ENCODE results near the gene USP24.
"Not testable (repeated sequence)": the region's sequence is repeated elsewhere in the genome, so short reads cannot be mapped to it uniquely, and the experiment has no call there.

The USP24 gene

DNA sequence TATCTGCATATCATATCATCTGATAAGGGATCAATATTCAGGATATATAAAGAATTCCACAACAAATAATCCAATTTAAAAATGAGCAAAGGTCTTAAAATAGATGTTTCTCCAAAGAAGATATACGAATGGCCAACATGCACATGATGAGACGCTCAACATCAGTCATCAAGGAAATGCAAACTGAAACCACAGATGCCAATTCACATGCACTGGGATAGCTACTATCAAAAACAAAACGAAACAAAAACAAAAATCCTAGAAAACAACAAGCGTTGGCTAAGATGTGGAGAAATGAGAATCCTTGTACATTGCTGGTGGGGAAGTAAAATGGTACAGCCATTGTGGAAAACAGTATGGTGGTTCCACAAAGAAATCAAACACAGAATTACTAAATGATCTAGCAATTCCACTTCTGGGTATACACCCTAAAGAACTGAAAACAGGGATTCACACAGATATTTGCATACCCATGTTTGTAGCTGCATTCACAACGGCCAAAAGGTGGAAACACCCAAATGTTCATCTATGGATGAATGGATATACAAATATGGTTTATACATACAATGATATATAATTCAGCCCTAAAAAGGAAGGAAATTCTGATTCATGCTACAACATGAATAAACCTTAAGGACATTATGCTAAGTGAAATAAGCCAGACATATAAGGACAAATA is 96.4 kb downstream of the USP24 start:
- DNase-seq (ENCODE audit: low spot score) = no peak

DNA sequence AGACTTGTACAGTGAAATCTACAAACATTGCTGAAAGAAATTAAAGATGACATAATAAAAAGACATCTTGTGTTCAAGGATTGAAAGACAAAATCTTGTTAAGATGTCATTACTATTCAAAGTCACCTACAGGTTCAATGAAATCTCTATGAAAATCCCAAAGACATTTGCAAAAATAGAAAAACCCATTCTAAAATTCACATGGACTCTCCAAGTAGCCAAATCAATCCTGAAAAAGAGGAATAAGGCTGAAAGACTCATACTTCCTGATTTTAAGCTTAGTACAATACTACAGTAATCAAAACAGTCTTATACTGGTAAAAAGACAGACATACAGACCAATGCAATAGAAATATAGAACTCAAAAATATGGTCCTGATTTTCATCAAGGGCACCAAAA is 97.2 kb downstream of the USP24 start:
- DNase-seq (ENCODE audit: low spot score) = no peak

DNA sequence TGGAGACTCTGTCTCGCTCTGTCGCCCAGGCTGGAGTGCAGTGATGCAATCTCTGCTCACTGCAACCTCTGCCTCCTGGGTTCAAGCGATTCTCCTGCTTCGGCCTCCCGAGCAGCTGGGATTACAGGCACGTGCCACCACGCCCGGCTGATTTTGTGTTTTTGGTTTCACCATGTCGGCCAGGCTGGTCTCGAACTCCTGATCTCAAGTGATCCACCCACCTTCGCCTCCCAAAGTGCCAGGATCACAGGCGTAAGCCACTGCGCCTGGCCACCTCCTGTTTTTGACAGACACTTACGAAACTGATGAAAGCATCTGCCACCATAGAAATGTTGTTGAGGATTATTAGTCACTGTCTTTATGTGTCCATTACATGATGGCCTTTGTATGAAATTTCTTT is 106.2 kb downstream of the USP24 start:
- DNase-seq (ENCODE audit: low spot score) = not testable (repeated sequence)

DNA sequence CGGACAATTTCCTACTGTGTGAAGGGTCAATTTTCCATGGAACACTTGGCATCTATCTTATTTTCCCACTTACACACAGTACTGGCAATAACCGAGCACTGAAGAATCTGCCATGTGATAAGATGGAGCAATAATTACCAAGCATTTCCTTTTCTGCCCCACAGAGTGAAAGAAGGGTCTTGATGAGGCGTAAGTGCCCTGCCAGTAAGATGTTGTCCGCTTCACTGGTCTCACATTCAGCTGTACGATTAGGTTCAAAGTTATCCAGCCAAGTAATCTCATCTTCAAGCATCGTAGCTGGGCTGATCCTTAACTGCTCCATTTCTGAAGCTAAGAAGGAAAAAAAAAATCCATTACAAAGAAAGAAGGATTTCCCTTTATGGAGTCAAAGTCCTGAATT is 108.1 kb downstream of the USP24 start:
- no peak for DNase-seq (ENCODE audit: low spot score)

DNA sequence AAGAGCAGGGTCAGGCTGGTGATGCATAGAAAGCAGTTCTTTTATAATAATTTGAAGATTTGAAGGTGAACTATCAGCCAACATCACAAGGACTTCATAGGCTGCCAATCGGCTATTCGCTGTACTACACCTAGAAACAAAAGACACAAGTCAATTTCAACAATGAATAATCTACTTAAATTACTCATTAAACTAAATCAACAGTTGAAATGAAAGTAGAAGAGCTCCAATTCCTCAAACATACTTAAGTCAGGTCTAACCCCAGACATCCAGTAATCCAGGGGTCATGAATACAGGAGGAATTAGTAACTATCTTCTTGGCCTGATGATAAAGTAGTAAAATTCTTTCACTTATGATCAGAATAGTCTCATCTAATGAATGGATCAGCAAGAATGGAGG is 111.3 kb downstream of the USP24 start:
- no peak for DNase-seq (ENCODE audit: low spot score)

DNA sequence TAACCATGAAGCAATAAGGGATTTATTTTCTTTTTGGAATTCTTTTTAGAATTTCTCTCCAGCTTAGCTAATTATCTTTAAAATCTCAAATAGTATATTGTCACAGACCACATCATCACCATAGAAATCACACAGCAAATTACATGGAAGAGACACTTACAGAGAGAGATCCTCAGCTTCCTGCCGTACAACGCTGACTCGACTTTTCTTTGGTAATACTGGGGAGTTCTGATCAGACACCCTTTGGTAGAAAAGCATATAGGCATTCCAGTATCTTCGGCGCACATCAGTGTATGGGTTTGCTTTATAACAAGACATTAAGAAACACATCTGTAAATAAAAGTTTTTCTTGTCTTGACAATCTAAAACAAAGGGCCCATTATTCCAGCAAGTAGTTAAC is 120.1 kb downstream of the USP24 start:
- no peak for DNase-seq (ENCODE audit: low spot score)

DNA sequence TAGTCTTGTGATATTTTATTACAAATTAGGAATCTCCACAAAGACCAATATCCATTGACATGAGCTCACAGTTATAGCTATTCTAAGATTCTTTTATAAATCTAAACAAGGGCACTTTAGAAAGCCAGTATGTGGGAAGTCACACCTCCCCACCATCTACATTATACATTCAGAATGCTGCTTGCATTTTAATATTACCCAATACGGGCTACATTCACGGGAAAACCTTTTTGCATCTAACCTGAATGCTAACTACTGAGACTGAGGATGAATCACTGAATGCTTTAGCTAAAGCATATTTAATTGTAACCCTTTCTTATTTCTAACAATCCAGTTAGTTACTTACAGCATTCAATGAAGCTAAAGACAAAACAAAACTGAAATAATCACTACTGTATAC is 122.7 kb downstream of the USP24 start:
- DNase-seq (ENCODE audit: low spot score) = peak; percentile 11

DNA sequence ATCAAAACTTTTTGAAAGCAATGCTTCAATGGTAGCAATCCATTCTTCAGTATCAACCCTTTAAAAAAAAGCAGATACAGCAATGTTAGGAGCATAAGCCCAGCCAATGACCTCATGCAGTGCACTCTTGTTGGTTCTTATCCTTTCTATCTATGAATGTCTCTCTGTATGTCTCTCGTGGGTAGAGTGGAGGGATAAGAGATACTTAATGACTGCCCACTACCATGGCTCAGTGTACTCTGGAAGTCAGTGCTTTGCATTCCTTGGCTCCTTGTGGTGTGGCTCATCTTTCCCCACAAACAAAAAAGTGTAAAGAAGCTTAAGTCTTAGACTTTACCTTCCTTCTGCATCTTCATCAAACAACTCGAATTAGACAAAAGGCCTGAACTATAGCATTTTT is 125.5 kb downstream of the USP24 start:
- no peak for DNase-seq (ENCODE audit: low spot score)

DNA sequence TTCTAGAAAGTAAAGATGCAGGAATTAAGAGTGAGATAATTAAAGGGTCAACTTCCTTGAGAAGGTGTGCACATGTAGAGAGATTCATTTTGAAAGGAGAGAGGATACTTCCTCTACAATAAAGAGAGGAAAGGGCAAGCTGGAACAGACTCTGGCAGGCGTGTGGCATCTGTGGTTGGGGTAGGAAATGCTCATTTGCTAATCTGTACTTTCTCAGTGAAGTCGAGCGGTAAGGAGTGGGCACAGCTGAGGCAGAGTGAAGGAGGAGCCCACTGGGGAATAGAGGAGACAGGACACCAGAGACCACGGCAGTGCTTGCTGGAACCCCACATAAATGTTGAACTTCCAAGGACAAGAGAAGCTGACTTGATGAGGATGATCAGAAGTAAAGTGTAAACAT is 126.8 kb downstream of the USP24 start:
- no peak for DNase-seq (ENCODE audit: low spot score)

DNA sequence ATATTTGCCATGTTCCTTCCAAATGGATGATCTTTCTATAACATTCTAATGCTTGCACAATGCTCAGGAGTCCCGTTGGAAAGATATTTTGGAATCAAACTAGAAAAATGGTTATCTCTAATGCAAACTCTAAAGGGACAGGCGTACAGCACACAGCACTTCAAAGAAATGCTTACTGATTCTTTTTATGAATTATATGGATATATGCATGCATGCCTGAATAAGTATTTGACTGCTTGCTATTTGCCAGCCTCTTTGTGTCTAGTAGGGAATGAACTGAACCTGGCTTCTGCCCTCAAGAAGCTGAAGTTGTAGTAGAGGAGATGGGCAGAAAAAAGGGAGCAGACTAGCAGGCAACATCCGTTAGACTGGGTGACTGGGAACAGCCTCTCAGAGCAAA is 127.7 kb downstream of the USP24 start:
- no peak for DNase-seq (ENCODE audit: low spot score)

DNA sequence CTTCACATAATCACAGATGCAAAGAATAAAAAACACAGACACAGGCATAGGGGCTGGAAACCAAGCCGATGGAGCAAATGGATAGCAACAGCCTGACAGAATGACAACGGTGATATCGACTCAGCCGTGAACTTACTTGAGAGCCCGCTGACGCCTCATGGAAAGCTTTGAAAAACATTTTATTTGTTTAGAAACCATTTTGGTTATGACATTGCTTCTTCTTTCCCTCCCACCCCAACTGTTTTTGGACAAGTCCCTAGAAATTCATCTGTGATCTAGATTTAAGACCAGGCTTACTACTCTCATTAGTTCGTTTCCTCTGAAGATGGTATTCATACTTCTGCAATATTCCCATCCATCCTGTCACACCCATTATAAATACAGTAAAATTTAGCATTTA is 130.9 kb downstream of the USP24 start:
- no peak for DNase-seq (ENCODE audit: low spot score)

DNA sequence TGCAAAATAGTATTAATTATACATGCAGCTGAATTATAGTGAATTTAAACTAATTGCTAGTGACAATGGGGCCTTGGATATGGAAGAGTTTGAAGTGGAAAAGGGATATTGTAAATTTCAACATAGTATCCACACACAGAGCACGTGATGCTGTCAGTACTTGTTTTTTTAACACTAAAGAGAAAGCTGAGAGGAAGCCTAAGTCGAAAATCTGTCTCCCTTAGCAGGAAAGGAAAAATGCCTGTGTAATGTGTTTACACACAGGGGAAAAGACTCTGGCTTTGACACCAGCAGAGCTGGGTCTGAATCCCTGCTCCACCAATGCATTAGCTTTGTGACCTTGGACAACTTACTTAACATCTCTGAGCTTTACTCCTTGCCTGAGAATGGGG is 133.3 kb downstream of the USP24 start:
- no peak for DNase-seq (ENCODE audit: low spot score)

DNA sequence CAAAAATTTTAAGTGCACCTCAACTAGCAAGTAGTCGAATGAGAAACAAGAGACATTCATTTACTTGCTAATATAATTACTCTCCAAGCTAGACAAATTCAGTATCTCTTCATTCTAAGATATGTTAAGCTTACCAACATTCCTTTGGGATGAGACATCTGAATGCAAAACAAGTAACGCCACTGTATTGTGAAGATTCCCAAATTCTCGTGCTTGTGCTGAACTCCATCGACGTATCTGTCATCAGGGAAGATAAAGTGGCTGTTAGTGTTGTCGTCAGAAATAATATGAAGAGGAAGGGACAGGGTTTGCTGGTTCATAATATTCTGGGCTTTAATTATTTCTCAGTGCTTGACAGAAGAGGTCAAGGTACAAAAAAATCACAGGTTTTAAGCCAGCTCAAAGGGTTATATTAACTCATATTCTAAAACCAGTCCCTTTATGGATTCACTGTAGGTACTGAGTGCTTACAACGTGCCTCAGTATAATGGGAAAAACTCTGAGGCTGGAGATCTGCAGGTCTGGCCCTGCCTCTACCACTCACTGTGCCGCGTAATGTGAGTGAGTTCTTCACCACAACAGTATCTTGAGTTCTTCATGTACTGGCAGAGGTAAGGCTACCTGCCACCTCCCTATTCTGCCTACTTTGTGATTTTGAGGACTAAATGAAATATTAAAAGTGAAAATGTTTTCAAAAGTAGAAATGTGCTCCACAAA is 133.8 kb downstream of the USP24 start:
- DNase-seq (ENCODE audit: low spot score) = no peak

DNA sequence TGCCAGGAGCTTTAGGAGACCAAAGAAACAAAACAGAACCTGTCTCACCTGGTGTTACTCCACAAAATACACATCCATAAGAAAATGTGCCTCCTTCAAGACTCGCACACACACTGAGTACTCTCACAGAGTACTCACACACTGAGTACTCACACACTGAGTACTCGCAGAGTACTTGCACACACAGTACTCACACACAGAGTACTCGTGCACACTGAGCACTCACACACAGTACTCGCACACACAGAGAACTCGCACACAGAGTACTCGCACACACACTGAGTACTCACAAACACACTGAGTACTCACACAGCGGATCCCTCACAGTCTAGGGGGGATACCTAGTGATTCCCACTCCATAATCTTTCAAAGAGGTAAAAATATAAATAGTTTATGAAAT is 135.5 kb downstream of the USP24 start:
- no peak for DNase-seq (ENCODE audit: low spot score)

DNA sequence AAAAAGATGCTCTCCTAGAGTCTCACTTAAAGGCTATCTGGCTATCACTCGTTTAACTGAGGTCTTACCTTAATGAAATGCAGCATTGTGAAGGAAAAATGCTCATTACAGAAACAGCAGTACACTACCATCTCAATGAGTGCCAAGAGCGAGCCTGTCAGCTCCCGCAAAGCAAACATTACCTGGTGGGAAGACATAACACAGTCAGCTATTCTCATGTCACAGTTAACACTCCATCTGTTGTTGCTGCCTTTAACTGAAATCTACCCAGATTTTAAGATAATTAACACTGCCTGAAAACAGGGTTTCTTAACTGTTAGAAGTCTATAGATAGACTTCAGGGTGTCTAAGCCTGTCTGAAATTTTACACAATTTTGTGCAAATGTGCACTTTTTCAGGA is 136.7 kb downstream of the USP24 start:
- no peak for DNase-seq (ENCODE audit: low spot score)

DNA sequence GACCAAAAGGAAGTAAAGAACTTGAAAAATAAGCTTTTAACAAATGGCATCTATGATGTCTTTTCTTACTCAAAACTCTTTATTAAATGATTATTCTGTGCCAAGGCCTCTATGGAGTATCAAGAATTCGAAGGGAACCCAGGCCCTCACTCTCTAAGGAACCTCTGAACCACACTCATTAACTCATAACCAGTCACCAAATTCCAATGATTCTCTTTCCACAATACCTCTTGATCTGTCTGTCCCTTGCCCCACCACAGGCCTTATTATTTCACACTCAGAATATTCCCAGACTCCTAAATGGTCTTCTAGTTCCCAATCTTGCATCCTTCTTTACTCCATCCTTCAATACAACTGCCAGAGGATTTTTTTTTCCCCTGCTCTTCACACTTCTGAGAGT is 138.8 kb downstream of the USP24 start:
- no peak for DNase-seq (ENCODE audit: low spot score)

DNA sequence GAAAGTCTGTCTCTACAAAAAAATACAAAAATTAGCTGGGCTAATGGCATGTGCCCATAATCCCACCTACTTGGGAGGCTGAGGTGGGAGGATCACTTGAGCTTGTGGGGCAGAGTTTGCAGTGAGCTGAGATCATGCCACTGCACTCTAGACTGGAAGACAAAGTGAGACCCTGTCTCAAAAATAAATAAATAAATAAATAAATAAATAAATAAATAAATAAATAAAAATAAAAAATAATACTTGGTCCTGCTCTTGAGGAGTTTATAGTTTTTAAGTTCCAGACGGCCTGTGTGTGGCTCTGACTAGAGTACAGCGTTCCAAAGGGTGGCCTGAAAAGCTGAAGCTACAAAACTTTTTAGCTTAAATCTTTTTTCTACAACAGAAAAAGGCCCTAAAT is 140.7 kb downstream of the USP24 start:
- DNase-seq (ENCODE audit: low spot score) = no peak

DNA sequence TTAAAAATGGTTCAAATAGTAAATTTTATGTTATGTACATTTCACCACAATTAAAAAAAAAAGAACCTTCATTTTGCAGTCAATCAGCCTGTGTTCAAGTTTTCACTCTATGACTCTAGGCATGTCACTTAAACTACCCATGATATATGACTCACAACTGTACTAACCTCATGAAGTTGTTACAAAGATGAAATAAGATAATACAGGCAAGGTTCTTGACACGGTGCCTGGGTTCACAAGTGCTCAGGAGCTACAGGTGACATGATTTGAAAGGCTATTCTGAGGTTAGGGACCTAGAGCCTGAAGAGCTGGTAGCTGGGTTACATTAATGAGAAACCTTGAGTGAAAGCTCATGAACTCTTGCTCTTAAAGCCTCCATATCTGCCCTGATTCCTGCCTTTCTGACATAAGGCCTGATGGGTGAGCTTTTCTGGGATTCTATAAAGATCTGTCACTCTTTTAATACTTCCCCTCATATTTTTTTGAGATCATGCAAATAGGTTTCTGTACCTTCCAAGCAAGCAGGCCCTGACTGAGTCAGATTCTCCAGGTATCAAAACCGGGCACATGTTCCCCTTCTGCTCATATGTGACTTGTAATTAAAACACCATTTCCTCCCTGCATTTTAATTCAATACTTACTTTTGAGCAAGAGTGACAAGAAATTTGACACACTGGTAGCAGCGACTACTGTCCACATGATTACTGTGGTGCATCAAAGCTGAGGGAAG is 141.8 kb downstream of the USP24 start:
- DNase-seq (ENCODE audit: low spot score) = no peak

DNA sequence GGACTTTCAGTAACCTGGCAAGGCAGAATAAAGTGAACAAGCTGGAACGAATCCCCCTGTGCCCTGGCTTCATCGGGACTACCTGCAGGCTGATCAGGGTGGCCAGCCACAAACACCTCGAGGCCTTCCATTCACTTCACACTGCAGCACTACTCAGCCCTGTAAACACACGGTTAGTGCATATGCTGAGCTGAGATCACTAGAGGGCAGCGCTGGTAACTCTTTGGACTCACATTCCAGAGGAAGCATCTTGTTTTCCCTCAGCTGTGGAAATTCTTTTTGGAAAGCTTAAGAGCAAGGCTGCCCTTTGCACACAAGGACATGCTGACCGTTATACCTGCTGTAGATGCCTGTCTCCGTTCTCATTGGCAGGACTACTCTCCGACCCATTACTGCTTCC is 143.7 kb downstream of the USP24 start:
- no peak for DNase-seq (ENCODE audit: low spot score)

DNA sequence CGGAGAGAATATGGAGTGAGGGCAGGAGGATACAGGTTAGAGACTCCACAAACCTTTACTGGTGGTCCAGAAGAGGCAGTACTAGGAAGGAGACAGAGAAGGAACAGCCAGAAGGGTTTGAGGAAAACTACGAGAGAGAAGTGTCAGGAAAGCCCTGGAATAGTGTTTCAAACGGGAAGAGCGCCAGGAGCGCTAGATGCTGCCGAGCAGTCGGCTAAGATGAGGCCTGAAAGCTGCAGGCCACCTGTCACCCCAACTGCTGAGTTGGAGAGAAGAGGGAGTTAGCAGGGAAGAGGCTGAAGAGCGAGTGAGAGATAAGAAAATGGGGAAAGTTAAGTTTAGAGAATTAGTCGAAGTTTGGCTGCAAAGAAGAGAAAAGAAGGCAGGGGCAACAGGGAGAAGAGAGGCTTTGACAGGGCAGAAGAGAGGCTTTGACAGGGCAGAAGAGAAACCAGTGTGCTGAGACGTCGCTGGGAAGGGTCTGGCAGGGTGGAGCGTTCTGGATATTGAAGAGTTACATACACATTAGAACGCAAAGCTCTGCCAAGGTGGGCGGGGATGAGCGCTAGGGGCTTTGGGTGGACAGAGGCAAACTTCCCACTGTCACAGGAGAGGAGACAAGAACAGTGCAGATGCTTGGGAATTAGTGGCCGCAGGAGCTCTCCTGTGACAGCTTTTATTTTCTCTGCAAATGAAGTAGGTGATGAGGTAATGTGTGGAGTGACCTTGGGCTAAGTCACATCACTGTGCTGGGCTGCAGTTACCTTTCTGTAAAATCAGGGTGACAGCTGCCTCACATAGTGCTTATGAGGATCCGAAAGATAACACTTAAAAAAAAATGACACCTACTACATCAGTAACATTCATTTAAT is 144.6 kb downstream of the USP24 start:
- DNase-seq (ENCODE audit: low spot score) = no peak

DNA sequence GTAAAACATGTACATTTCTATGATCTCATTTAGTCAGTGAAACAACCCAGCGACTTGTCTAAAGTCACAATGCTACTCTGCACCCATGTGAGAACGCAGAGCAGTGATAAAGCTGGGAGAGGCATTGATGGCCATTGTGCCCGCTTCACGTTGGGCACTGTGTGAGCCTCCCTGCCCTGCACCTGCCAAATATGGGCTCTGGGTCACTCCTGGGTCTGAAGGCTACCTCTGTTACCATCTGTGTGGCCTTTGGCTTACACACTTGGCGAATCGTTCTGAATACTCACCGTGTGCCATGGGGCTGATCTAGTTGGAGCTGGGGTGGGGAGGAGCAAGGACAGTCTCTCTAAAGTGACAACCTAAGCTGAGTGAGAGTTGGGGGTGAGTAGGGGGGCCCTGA is 145.9 kb downstream of the USP24 start:
- no peak for DNase-seq (ENCODE audit: low spot score)

DNA sequence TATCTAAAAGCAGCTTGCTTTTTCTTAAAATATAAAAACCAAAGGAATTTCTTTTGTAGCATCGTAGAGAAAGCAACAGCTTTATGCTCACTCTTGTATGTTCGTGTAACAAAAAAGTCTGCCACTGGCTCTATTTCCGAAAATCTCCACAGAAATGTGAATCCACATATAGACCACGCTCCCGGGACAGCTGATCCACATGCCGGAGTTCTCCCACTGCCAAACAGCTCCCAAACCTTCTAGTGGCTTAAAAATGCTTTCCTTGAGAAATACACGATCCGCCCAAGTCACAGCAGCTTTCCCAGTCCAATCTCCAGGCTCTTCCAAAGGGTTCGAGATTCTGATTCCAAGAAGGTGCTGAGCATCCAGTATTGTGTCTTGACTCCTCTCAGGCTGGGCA is 146.5 kb downstream of the USP24 start:
- no peak for DNase-seq (ENCODE audit: low spot score)

All from putamen (tissue), 1 donor.